Trophoblast cell (in vitro differentiated cells and primary cell): ENCODE measurements around the gene CHRNE.

ENCODE experiments used
- DNase-seq, 2 donors: peaks; one replicate each; pipeline ENCODE4 v3.0.0-alpha.2; 2016
- H2AFZ ChIP-seq: 2 replicates; pipeline ENCODE4 v1.6.1; 2013; ENCODE audit warnings: low read length, moderate library complexity, mild to moderate bottlenecking; ENCODE audit not compliant: insufficient read depth, poor library complexity
- H2AK5ac ChIP-seq: 2 replicates; pipeline ENCODE4 v1.6.1; 2013; ENCODE audit warnings: mild to moderate bottlenecking, low read length
- H2BK120ac ChIP-seq: 2 replicates; pipeline ENCODE4 v1.6.1; 2013; ENCODE audit warnings: low read length, mild to moderate bottlenecking, moderate library complexity; ENCODE audit not compliant: insufficient read depth, poor library complexity
- H2BK12ac ChIP-seq: 2 replicates; pipeline ENCODE4 v1.6.1; 2013; ENCODE audit warnings: mild to moderate bottlenecking, low read length, moderate library complexity
- H2BK5ac ChIP-seq: 2 replicates; pipeline ENCODE4 v1.6.1; 2013; ENCODE audit warnings: low read length, low read depth, moderate library complexity, mild to moderate bottlenecking; ENCODE audit not compliant: poor library complexity
- H3K14ac ChIP-seq: 2 replicates; pipeline ENCODE4 v1.6.1; 2013; ENCODE audit warnings: mild to moderate bottlenecking, low read length
- H3K18ac ChIP-seq: 2 replicates; pipeline ENCODE4 v1.6.1; 2013; ENCODE audit warnings: mild to moderate bottlenecking, low read length
- H3K23ac ChIP-seq: 2 replicates; pipeline ENCODE4 v1.6.1; 2013; ENCODE audit warnings: low read length
- H3K27ac ChIP-seq: 2 replicates; pipeline ENCODE4 v1.5.1; 2013; ENCODE audit warnings: low read depth, mild to moderate bottlenecking, inconsistent platforms, low read length, moderate library complexity
- H3K27me3 ChIP-seq: 2 replicates; pipeline ENCODE4 v1.6.1; 2013; ENCODE audit warnings: inconsistent platforms, mild to moderate bottlenecking, low read length, moderate library complexity; ENCODE audit not compliant: insufficient read depth
- H3K36me3 ChIP-seq, 2 experiments: 1 replicate in 1 of 2; 2 replicates in 1 of 2; pipeline ENCODE4 v1.6.1; 2013; ENCODE audit warnings: low read length in 2 of 2, mild to moderate bottlenecking in 2 of 2, moderate library complexity in 1 of 2; ENCODE audit not compliant: insufficient read depth in 2 of 2, control insufficient read depth in 1 of 2
- H3K4ac ChIP-seq: 2 replicates; pipeline ENCODE4 v1.6.1; 2013; ENCODE audit warnings: low read depth, mild to moderate bottlenecking, low read length, moderate library complexity
- H3K4me1 ChIP-seq, 2 experiments: 1 replicate in 1 of 2; 2 replicates in 1 of 2; pipeline ENCODE4 v1.6.1; 2013; ENCODE audit warnings: low read length in 2 of 2, mild to moderate bottlenecking in 2 of 2, moderate library complexity in 1 of 2; ENCODE audit not compliant: insufficient read depth in 2 of 2, control insufficient read depth in 1 of 2
- H3K4me2 ChIP-seq: 2 replicates; pipeline ENCODE4 v1.6.1; 2013; ENCODE audit warnings: inconsistent platforms, mild to moderate bottlenecking, low read length, moderate library complexity
- H3K4me3 ChIP-seq: 2 replicates; pipeline ENCODE4 v1.5.1; 2013; ENCODE audit warnings: mild to moderate bottlenecking, low read depth, low read length, inconsistent platforms
- H3K79me1 ChIP-seq: one replicate; pipeline ENCODE4 v1.6.1; 2013; ENCODE audit warnings: low read length
- H3K79me2 ChIP-seq: 2 replicates; pipeline ENCODE4 v1.6.1; 2013; ENCODE audit warnings: low read length, mild to moderate bottlenecking; ENCODE audit not compliant: control insufficient read depth, insufficient read depth, poor library complexity
- H3K9ac ChIP-seq: 2 replicates; pipeline ENCODE4 v1.6.1; 2013; ENCODE audit warnings: mild to moderate bottlenecking, low read length
- H3K9me3 ChIP-seq: 2 replicates; pipeline ENCODE4 v1.6.1; 2013; ENCODE audit warnings: low read depth, mild to moderate bottlenecking, control low read depth, inconsistent platforms, low read length; ENCODE audit not compliant: insufficient read depth
- H4K12ac ChIP-seq: 2 replicates; pipeline ENCODE4 v1.6.1; 2013; ENCODE audit warnings: low read depth, mild to moderate bottlenecking, low read length, moderate library complexity
- H4K8ac ChIP-seq: 2 replicates; pipeline ENCODE4 v1.6.1; 2013; ENCODE audit warnings: low read depth, mild to moderate bottlenecking, low read length, moderate library complexity
- H4K91ac ChIP-seq: one replicate; pipeline ENCODE4 v1.6.1; 2013; ENCODE audit warnings: low read depth, mild to moderate bottlenecking, low read length, moderate library complexity
- WGBS: extraction: QIAGEN DNeasy Blood & Tissue Kit; methylation state at CpG from one replicate; pipeline ENCODE4 v1.1.7; 2013; ENCODE audit warnings: missing lambda C conversion rate; ENCODE audit not compliant: insufficient read length, insufficient coverage; ENCODE audit errors: extremely low coverage; 5-methylcytosine and 5-hydroxymethylcytosine counted together

The CHRNE gene

DNA sequence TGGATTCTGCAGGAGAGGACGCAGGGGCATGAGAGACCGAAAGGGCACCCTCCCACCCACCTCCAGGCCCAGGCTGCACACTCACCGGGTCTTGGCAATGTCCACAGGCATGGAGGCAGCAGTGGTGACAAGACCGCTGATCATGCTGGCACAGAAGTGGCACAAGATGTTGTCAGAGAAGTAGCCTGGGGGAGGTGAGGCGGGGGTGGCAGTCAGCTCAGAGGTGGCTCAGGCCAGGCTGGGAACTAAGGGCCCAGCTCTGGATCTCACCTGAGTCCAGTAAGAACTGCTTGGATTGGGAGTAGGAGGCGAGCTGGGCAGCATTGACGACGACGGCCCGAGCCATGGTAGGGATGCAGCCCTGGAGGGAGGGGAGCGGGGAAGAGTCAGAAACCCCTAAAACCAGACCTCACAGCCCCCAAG lies 35.2 kb upstream of the CHRNE start:
- H3K4me1 ChIP-seq, result peaks cover 8 to 11% of the 10 kb centered on the region in 2 experiments
- H2BK5ac ChIP-seq, result no peak overlapping the region
- H3K79me1 ChIP-seq, result peaks cover 15% of the 10 kb centered on the region
- H2BK120ac ChIP-seq, result no peak overlapping the region
- H3K27me3 ChIP-seq, result no peaks in the 10 kb centered on the region
- no peak overlapping the region for H3K9ac ChIP-seq
- H4K12ac ChIP-seq, result no peak overlapping the region
- H3K27ac ChIP-seq, result no peak overlapping the region
- no peak for DNase-seq
- no peak overlapping the region for H3K14ac ChIP-seq
- H2AK5ac ChIP-seq, result no peak overlapping the region
- H2BK12ac ChIP-seq, result no peak overlapping the region
- H2AFZ ChIP-seq, result no peak overlapping the region
- H3K36me3 ChIP-seq, result peaks cover 31 to 37% of the 10 kb centered on the region in 2 experiments
- no peak overlapping the region for H4K91ac ChIP-seq
- H3K79me2 ChIP-seq, result peaks cover 18% of the 10 kb centered on the region
- no peaks in the 10 kb centered on the region for H3K9me3 ChIP-seq
- no peak overlapping the region for H4K8ac ChIP-seq
- no peak overlapping the region for H3K23ac ChIP-seq
- no peak overlapping the region for H3K4me3 ChIP-seq
- H3K4ac ChIP-seq, result no peak overlapping the region
- H3K4me2 ChIP-seq, result no peak overlapping the region
- no peak overlapping the region for H3K18ac ChIP-seq
- no CpG with 5 or more reads among the region's 11 CpGs for WGBS

DNA sequence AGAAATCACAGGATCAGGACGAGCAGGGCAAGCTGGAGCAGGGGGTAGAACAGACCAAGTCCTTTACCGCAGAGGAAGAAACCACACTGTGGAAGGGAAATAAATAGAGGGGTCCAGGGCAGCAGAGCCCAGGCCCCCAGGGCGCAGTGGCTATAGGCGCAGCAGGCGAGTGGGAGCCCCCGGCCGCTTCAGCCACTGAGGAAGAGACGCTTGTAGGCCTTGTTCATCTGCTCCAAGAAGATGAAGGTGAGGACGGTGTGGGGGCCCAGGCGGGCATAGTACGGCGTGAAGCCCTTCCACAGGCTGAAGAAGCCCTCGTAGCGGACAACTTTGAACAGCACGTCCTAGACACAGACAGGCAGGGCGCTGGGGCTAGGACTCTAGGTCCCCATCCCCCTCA lies 34.7 kb upstream of the CHRNE start:
- Histone ChIP-seq H2AFZ (no peak overlapping the region), H4K91ac (no peak overlapping the region), H3K9ac (no peak overlapping the region), H4K8ac (no peak overlapping the region), H3K4ac (no peak overlapping the region), H3K79me2 (peaks cover 18% of the 10 kb centered on the region), H3K36me3 (peaks cover 30 to 32% of the 10 kb centered on the region in 2 experiments), H3K79me1 (peaks cover 15% of the 10 kb centered on the region), H3K23ac (no peak overlapping the region), H3K9me3 (no peaks in the 10 kb centered on the region), H4K12ac (no peak overlapping the region), H3K14ac (no peak overlapping the region), H3K18ac (no peak overlapping the region), H3K27me3 (no peaks in the 10 kb centered on the region), H2BK5ac (no peak overlapping the region), H2AK5ac (no peak overlapping the region), H2BK120ac (no peak overlapping the region), H3K4me1 (peaks cover 8 to 10% of the 10 kb centered on the region in 2 experiments), H3K4me3 (no peak overlapping the region), H2BK12ac (no peak overlapping the region), H3K27ac (no peak overlapping the region), H3K4me2 (no peak overlapping the region)
- no CpG with 5 or more reads among the region's 16 CpGs for WGBS
- DNase-seq, result no peak

DNA sequence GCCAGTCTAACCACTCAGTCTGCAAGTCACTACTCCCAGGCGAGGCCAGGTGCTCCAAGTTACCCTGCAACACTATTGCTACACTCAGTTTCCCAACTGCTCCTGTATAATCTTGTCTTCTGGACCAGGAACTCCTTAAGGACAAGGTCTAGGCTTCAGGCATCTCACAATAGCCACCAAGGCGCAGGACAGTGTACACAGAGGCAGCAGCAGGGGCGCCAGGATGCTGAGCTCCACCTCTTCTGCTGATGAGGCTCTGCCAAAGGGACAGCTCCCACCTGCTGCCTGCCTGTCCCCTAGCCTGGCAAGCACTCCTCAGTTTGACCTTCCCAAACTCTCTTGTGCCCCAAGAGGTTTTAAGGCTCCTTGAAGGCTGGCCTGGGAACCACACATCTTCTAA lies 33.5 kb upstream of the CHRNE start:
- H3K27ac ChIP-seq, result no peak overlapping the region
- H3K4ac ChIP-seq, result no peak overlapping the region
- H3K4me1 ChIP-seq, result peaks cover 8 to 10% of the 10 kb centered on the region in 2 experiments
- no peak for DNase-seq
- H2BK5ac ChIP-seq, result no peak overlapping the region
- H3K14ac ChIP-seq, result no peak overlapping the region
- H3K27me3 ChIP-seq, result no peaks in the 10 kb centered on the region
- no peak overlapping the region for H2AK5ac ChIP-seq
- H3K4me3 ChIP-seq, result no peak overlapping the region
- H3K9me3 ChIP-seq, result no peaks in the 10 kb centered on the region
- H3K9ac ChIP-seq, result no peak overlapping the region
- peaks cover 18% of the 10 kb centered on the region for H3K79me2 ChIP-seq
- H3K36me3 ChIP-seq, result peaks cover 24 to 26% of the 10 kb centered on the region in 2 experiments
- no peak overlapping the region for H2BK12ac ChIP-seq
- H3K79me1 ChIP-seq, result peaks cover 15% of the 10 kb centered on the region
- no peak overlapping the region for H4K12ac ChIP-seq
- H2AFZ ChIP-seq, result no peak overlapping the region
- H3K4me2 ChIP-seq, result no peak overlapping the region
- H3K23ac ChIP-seq, result no peak overlapping the region
- H2BK120ac ChIP-seq, result no peak overlapping the region
- no peak overlapping the region for H4K91ac ChIP-seq
- no peak overlapping the region for H3K18ac ChIP-seq
- no CpG with 5 or more reads among the region's 3 CpGs for WGBS
- no peak overlapping the region for H4K8ac ChIP-seq

DNA sequence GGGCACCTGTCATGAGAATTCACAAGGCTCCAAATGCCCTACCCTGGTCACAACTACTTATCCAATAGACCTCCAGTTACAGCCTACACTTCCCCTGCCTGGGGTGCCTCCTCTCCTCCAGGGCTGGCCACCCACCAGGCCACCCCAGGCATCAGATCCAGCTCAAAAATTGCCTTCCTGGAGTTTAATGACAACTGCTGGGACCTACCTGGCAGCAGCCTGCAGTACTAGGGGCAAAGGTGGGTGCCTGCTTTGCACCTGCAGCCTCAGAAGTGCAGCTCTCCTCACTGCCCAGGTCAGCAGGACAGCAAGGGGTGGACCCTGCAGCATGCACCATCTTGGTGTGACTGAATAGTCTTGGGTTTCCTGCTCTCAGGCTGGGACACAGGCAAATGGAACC lies 32.8 kb upstream of the CHRNE start:
- DNase-seq, result no peak
- no peaks in the 10 kb centered on the region for H3K27me3 ChIP-seq
- no peak overlapping the region for H2BK5ac ChIP-seq
- no peak overlapping the region for H3K9ac ChIP-seq
- no peak overlapping the region for H2BK12ac ChIP-seq
- H4K91ac ChIP-seq, result no peak overlapping the region
- no peak overlapping the region for H4K12ac ChIP-seq
- no peak overlapping the region for H3K4me2 ChIP-seq
- no peak overlapping the region for H3K14ac ChIP-seq
- H3K23ac ChIP-seq, result no peak overlapping the region
- H2AFZ ChIP-seq, result no peak overlapping the region
- no peak overlapping the region for H2AK5ac ChIP-seq
- no peaks in the 10 kb centered on the region for H3K9me3 ChIP-seq
- H3K79me2 ChIP-seq, result peaks cover 14% of the 10 kb centered on the region
- peaks cover 8% of the 10 kb centered on the region in 2 experiments for H3K4me1 ChIP-seq
- H3K4ac ChIP-seq, result no peak overlapping the region
- no peak overlapping the region for H3K4me3 ChIP-seq
- H2BK120ac ChIP-seq, result no peak overlapping the region
- peaks cover 12% of the 10 kb centered on the region for H3K79me1 ChIP-seq
- no peak overlapping the region for H3K18ac ChIP-seq
- no peak overlapping the region for H4K8ac ChIP-seq
- H3K27ac ChIP-seq, result no peak overlapping the region
- peaks cover 24 to 29% of the 10 kb centered on the region in 2 experiments for H3K36me3 ChIP-seq
